GM18858 (cell line): ENCODE data around the gene SYT11.
"Not testable (repeated sequence)": the region's sequence is repeated elsewhere in the genome, so short reads cannot be mapped to it uniquely, and the experiment has no call there.

Experiments used
- ATAC-seq: cut with Tn5 transposase; IDR thresholded peaks from one replicate; pipeline ENCODE4 v1.9.1; 2021; ENCODE audit not compliant: unreplicated experiment

The SYT11 gene

GRCh38 chr1:155859234-155859829 lies at the start of gene SYT11:
Gene SYT11, plus strand, starts transcription at chr1:155859567. Its CDS starts 195 bp downstream, at chr1:155859762.
- peak; percentile 34 for ATAC-seq

- no peak for ATAC-seq
Observed at GRCh38 chr1:155812878-155813277, 46.5 kb upstream of the SYT11 start.

- no peak for ATAC-seq
Observed at GRCh38 chr1:155813672-155814071, 45.7 kb upstream of the SYT11 start.

GRCh38 chr1:155816351-155816750 lies 43.0 kb upstream of the SYT11 start:
- ATAC-seq = no peak

- ATAC-seq = no peak
Observed at GRCh38 chr1:155827450-155827849, 31.9 kb upstream of the SYT11 start.

- no peak for ATAC-seq
Observed at GRCh38 chr1:155831279-155831976, 27.9 kb upstream of the SYT11 start.

GRCh38 chr1:155833665-155834295 lies 25.6 kb upstream of the SYT11 start:
- no peak for ATAC-seq

GRCh38 chr1:155834296-155834926 lies 25.0 kb upstream of the SYT11 start:
- ATAC-seq = no peak

GRCh38 chr1:155834927-155835399 lies 24.4 kb upstream of the SYT11 start:
- ATAC-seq = not testable (repeated sequence)

GRCh38 chr1:155835548-155835947 lies 23.8 kb upstream of the SYT11 start:
- ATAC-seq = no peak

GRCh38 chr1:155840386-155840785 lies 19.0 kb upstream of the SYT11 start:
- no peak for ATAC-seq

GRCh38 chr1:155844860-155845421 lies 14.4 kb upstream of the SYT11 start:
- no peak for ATAC-seq

GRCh38 chr1:155847823-155848529 lies 11.4 kb upstream of the SYT11 start:
- ATAC-seq = no peak

- no peak for ATAC-seq
Observed at GRCh38 chr1:155850345-155850744, 9.0 kb upstream of the SYT11 start.

GRCh38 chr1:155856257-155856974 lies 3.0 kb upstream of the SYT11 start:
- ATAC-seq = no peak

- ATAC-seq = peak; percentile 39
Observed at GRCh38 chr1:155856975-155857930, 2.1 kb upstream of the SYT11 start, which contains the start of gene GON4L. Gene GON4L, minus strand, starts transcription at chr1:155857214. Its CDS starts 3,434 bp downstream, at chr1:155853780.

- no peak for ATAC-seq
Observed at GRCh38 chr1:155858800-155859233, 550 bp upstream of the SYT11 start.
